H1 (cell line): ENCODE measurements around the gene ADARB2. TPM values are rescaled to one million over a fixed set of nuclear protein-coding genes. Genes with fewer than 3 reads are reported as not detected.

Experiments
- CTCF ChIA-PET: fragments of 300-600 bp; sonication (Branson Sonifier 250); formaldehyde crosslinking; loops from one replicate; lab custom pipeline; 2021; ENCODE audit not compliant: partially characterized antibody; lab: Charles Lee
- POLR2A ChIA-PET: fragments of 300-600 bp; sonication (Branson Sonifier 250); formaldehyde crosslinking; loops from one replicate; lab custom pipeline; 2021; ENCODE audit warnings: inconsistent platforms; ENCODE audit not compliant: partially characterized antibody; lab: Charles Lee
- DNase-seq, 2 experiments: peaks; one replicate each; pipeline versions ENCODE4 v3.0.0 to v3.0.0-alpha.2; 2010 to 2022; ENCODE audit warnings: low spot score in 2 of 2, low read depth in 1 of 2, mixed read lengths in 1 of 2
- FAIRE-seq: peaks from 2 replicates; lab custom pipeline; 2011; peaks lifted over from hg19 to GRCh38; lab: Jason Lieb, UNC
- H2AFZ ChIP-seq: 2 replicates; pipeline ENCODE4 v1.8.1; 2012; ENCODE audit warnings: low read length, inconsistent platforms
- H2AK5ac ChIP-seq: 2 replicates; pipeline ENCODE4 v1.6.1; 2013; ENCODE audit warnings: low read depth, low read length
- H2BK120ac ChIP-seq: replicated peaks from 2 replicates; pipeline ENCODE3; 2013; ENCODE audit warnings: low read depth, low read length, inconsistent platforms
- H2BK12ac ChIP-seq: 2 replicates; pipeline ENCODE4 v1.6.1; 2013; ENCODE audit warnings: low read depth, low read length
- H2BK15ac ChIP-seq: 2 replicates; pipeline ENCODE4 v1.6.1; 2013; ENCODE audit warnings: low read length
- H2BK20ac ChIP-seq: 2 replicates; pipeline ENCODE4 v1.6.1; 2013; ENCODE audit warnings: low read length
- H2BK5ac ChIP-seq: 2 replicates; pipeline ENCODE4 v1.6.1; 2013; ENCODE audit warnings: low read depth, low read length
- H3K14ac ChIP-seq: 2 replicates; pipeline ENCODE4 v1.6.1; 2013; ENCODE audit warnings: inconsistent platforms; ENCODE audit not compliant: insufficient read length
- H3K18ac ChIP-seq: 2 replicates; pipeline ENCODE4 v1.6.1; 2013; ENCODE audit warnings: low read length; ENCODE audit errors: extremely low read depth
- H3K23ac ChIP-seq: 2 replicates; pipeline ENCODE4 v1.6.1; 2013; ENCODE audit warnings: inconsistent platforms; ENCODE audit not compliant: insufficient read length
- H3K23me2 ChIP-seq: 2 replicates; pipeline ENCODE4 v1.6.1; 2013; ENCODE audit warnings: low read depth, low read length
- H3K27ac ChIP-seq: 2 replicates; pipeline ENCODE4 v1.6.1; 2011; ENCODE audit warnings: low read depth, low read length, inconsistent platforms
- H3K27me3 ChIP-seq, 4 experiments: replicated peaks in 1 of 4; 1 replicate in 1 of 4; 2 replicates in 3 of 4; pipeline versions ENCODE4 v1.6.1 to v1.8.1; 2011 to 2013; ENCODE audit warnings: low read length in 3 of 4, mild to moderate bottlenecking in 3 of 4, inconsistent platforms in 2 of 4, mixed read lengths in 2 of 4, moderate library complexity in 1 of 4; ENCODE audit not compliant: control insufficient read depth in 3 of 4, insufficient read depth in 3 of 4; ENCODE audit errors: extremely low read depth in 1 of 4
- H3K36me3 ChIP-seq, 4 experiments: 2 replicates each; pipeline versions ENCODE4 v1.6.1 to v1.8.1; 2011 to 2013; ENCODE audit warnings: mild to moderate bottlenecking in 4 of 4, low read length in 3 of 4, moderate library complexity in 2 of 4, control low read depth in 1 of 4, inconsistent platforms in 1 of 4; ENCODE audit not compliant: insufficient read depth in 4 of 4, control insufficient read depth in 2 of 4
- H3K4ac ChIP-seq: replicated peaks from 2 replicates; pipeline ENCODE3; 2013; ENCODE audit warnings: low read length, low read depth, mixed read lengths, inconsistent platforms; ENCODE audit not compliant: insufficient read length
- H3K4me1 ChIP-seq, 4 experiments: replicated peaks in 1 of 4; 1 replicate in 1 of 4; 2 replicates in 3 of 4; pipeline versions ENCODE4 v1.6.1 to v1.8.1; 2011 to 2013; ENCODE audit warnings: low read length in 3 of 4, inconsistent platforms in 2 of 4, mixed read lengths in 1 of 4; ENCODE audit not compliant: insufficient read depth in 4 of 4, control insufficient read depth in 3 of 4
- H3K4me2 ChIP-seq, 2 experiments: 2 replicates each; pipeline versions ENCODE4 v1.6.1 to v1.8.1; 2011 to 2013; ENCODE audit warnings: low read depth in 2 of 2, low read length in 2 of 2, control low read depth in 1 of 2, inconsistent platforms in 1 of 2, mild to moderate bottlenecking in 1 of 2; ENCODE audit not compliant: insufficient read depth in 1 of 2
- H3K4me3 ChIP-seq, 4 experiments: fragments of 200-600, 300-600 bp in 1 of 4; sonication (generic), shearing (Covaris generic), sonication (Bioruptor Twin) in 1 of 4; 2 replicates each; pipeline versions ENCODE4 v1.5.1 to v1.8.1; 2011 to 2016; ENCODE audit warnings: low read length in 4 of 4, low read depth in 3 of 4, control low read depth in 2 of 4, inconsistent platforms in 2 of 4, mild to moderate bottlenecking in 2 of 4, mixed read lengths in 1 of 4, moderate library complexity in 1 of 4; ENCODE audit not compliant: insufficient read depth in 2 of 4; ENCODE audit errors: extremely low read depth in 1 of 4
- H3K56ac ChIP-seq: replicated peaks from 2 replicates; pipeline ENCODE3; 2013; ENCODE audit warnings: low read depth, mild to moderate bottlenecking, mixed read lengths, low read length, inconsistent platforms; ENCODE audit not compliant: insufficient read length
- H3K79me1 ChIP-seq: 2 replicates; pipeline ENCODE4 v1.6.1; 2013; ENCODE audit warnings: low read depth, low read length, control low read depth
- H3K79me2 ChIP-seq, 2 experiments: 2 replicates each; pipeline versions ENCODE4 v1.6.1 to v1.8.1; 2012 to 2013; ENCODE audit warnings: low read length in 2 of 2, mild to moderate bottlenecking in 2 of 2, inconsistent platforms in 1 of 2; ENCODE audit not compliant: insufficient read depth in 2 of 2, control insufficient read depth in 1 of 2
- H3K9ac ChIP-seq, 4 experiments: replicated peaks in 1 of 4; 1 replicate in 1 of 4; 2 replicates in 3 of 4; pipeline versions ENCODE4 v1.6.1 to v1.8.1; 2011 to 2013; ENCODE audit warnings: low read depth in 3 of 4, low read length in 3 of 4, control low read depth in 2 of 4, mild to moderate bottlenecking in 2 of 4, moderate library complexity in 2 of 4, inconsistent platforms in 1 of 4; ENCODE audit errors: extremely low read depth in 1 of 4
- H3K9me3 ChIP-seq, 2 experiments: 2 replicates each; pipeline versions ENCODE4 v1.6.1 to v1.8.1; 2012 to 2013; ENCODE audit warnings: mild to moderate bottlenecking in 2 of 2, moderate library complexity in 2 of 2, control low read depth in 1 of 2, inconsistent platforms in 1 of 2, low read depth in 1 of 2, low read length in 1 of 2, mixed read lengths in 1 of 2; ENCODE audit not compliant: insufficient read depth in 2 of 2
- H4K20me1 ChIP-seq, 2 experiments: replicated peaks in 1 of 2; 2 replicates each; pipeline versions ENCODE3 to v1.8.1; 2011 to 2013; ENCODE audit warnings: inconsistent platforms in 2 of 2, low read length in 2 of 2, mild to moderate bottlenecking in 1 of 2; ENCODE audit not compliant: insufficient read depth in 2 of 2, control insufficient read depth in 1 of 2
- H4K5ac ChIP-seq: 2 replicates; pipeline ENCODE4 v1.6.1; 2013; ENCODE audit warnings: low read length, low read depth, mixed read lengths, inconsistent platforms; ENCODE audit not compliant: insufficient read length
- H4K8ac ChIP-seq: 2 replicates; pipeline ENCODE4 v1.8.0; 2013; ENCODE audit warnings: mild to moderate bottlenecking, moderate library complexity, low read length, inconsistent platforms; ENCODE audit not compliant: insufficient read depth; ENCODE audit errors: extremely low read depth
- H4K91ac ChIP-seq: replicated peaks from 2 replicates; pipeline ENCODE3; 2013; ENCODE audit warnings: low read length, mixed read lengths, inconsistent platforms; ENCODE audit not compliant: insufficient read length
- ATF3 ChIP-seq: IDR thresholded peaks from 2 replicates; pipeline ENCODE4 v1.6.1; 2011; ENCODE audit warnings: low read depth, mild to moderate bottlenecking, low read length; ENCODE audit not compliant: insufficient read depth
- CBX5 ChIP-seq: fragments of 300-800, 300-1000 bp; sonication (generic); IDR thresholded peaks from 2 replicates; pipeline ENCODE4 v1.7.1; 2016; ENCODE audit warnings: antibody characterized with exemption, low read length, low read depth
- CBX8 ChIP-seq: fragments of 300-800, 300-1000 bp; sonication (generic); IDR thresholded peaks from 2 replicates; pipeline ENCODE4 v1.7.1; 2016; ENCODE audit warnings: low read depth, low read length, borderline replicate concordance
- CHD1 ChIP-seq: IDR thresholded peaks from 2 replicates; pipeline ENCODE4 v1.6.1; 2012; ENCODE audit warnings: low read depth, low read length, improper control_type of control experiment
- GABPA ChIP-seq: IDR thresholded peaks from 2 replicates; pipeline ENCODE4 v1.6.1; 2011; ENCODE audit warnings: mild to moderate bottlenecking, low read length, moderate library complexity, borderline replicate concordance; ENCODE audit not compliant: insufficient read depth
- GTF2F1 ChIP-seq: IDR thresholded peaks from 2 replicates; pipeline ENCODE4 v1.6.1; 2012; ENCODE audit warnings: low read depth, low read length, improper control_type of control experiment, borderline replicate concordance
- MAX ChIP-seq: IDR thresholded peaks from 2 replicates; pipeline ENCODE4 v1.6.1; 2012; ENCODE audit warnings: inconsistent platforms
- NANOG ChIP-seq: IDR thresholded peaks from 2 replicates; pipeline ENCODE4 v1.6.1; 2011; ENCODE audit warnings: low read length, low read depth, mild to moderate bottlenecking, inconsistent platforms; ENCODE audit not compliant: insufficient read depth, poor library complexity, severe bottlenecking
- POU5F1 ChIP-seq: IDR thresholded peaks from 2 replicates; pipeline ENCODE4 v1.6.1; 2011; ENCODE audit warnings: low read depth, mild to moderate bottlenecking, low read length, moderate library complexity
- SIN3A ChIP-seq, 2 experiments: IDR thresholded peaks in 1 of 2; conservative IDR thresholded peaks in 1 of 2; 2 replicates each; pipeline ENCODE4 v1.6.1; 2011 to 2012; ENCODE audit warnings: low read length in 2 of 2, improper control_type of control experiment in 1 of 2, low read depth in 1 of 2, mild to moderate bottlenecking in 1 of 2
- SP2 ChIP-seq: IDR thresholded peaks from 2 replicates; pipeline ENCODE4 v1.6.1; 2012; ENCODE audit warnings: mild to moderate bottlenecking, low read length, inconsistent platforms
- SRF ChIP-seq: IDR thresholded peaks from 2 replicates; pipeline ENCODE4 v1.6.1; 2011; ENCODE audit warnings: mild to moderate bottlenecking, low read depth, low read length, moderate library complexity
- SUZ12 ChIP-seq: fragments of 200-600 bp; sonication (generic); IDR thresholded peaks from 2 replicates; pipeline ENCODE4 v1.6.1; 2012; ENCODE audit warnings: mild to moderate bottlenecking, inconsistent platforms, low read length, moderate library complexity, mixed read lengths
- TEAD4 ChIP-seq: IDR thresholded peaks from 2 replicates; pipeline ENCODE4 v1.6.1; 2012; ENCODE audit warnings: low read depth, low read length, inconsistent platforms, mixed read lengths
- WGBS, 2 experiments: shearing (Covaris generic) in 1 of 2; methylation state at CpG; one replicate each; pipeline versions ENCODE4 v1.1.6 to v1.1.7; 2013 to 2015; ENCODE audit warnings: low lambda C conversion rate in 2 of 2, mixed read lengths in 2 of 2, inconsistent platforms in 1 of 2, low coverage in 1 of 2, missing lambda C conversion rate in 1 of 2; ENCODE audit not compliant: insufficient replicate concordance in 2 of 2, insufficient coverage in 1 of 2, insufficient read length in 1 of 2; ENCODE audit errors: extremely low coverage in 1 of 2, missing lambda C conversion rate in 1 of 2; 5-methylcytosine and 5-hydroxymethylcytosine counted together
- polyA plus RNA-seq, 7 experiments: library from polyadenylated mRNA; depleted of rRNA in 3 of 7; stranded (reverse) in 5 of 7; unstranded in 2 of 7; fragments of >200 nt in 5 of 7; fragments of 200-250 nt in 2 of 7; gene quantifications; 1 replicate in 5 of 7; 2 replicates in 1 of 7; 4 replicates in 1 of 7; pipeline versions ENCODE4 v1.2.1 to v1.2.3, GENCODE V29; 2011 to 2013; ENCODE audit warnings: missing spikeins in 2 of 7, mixed read lengths in 2 of 7
- total RNA-seq: library from RNA; stranded (reverse); fragmentation: NEBNext Ultra II Directional; extraction: Animal tissue kit (Norgen Biotek cat#: 25700); gene quantifications from 2 replicates; pipeline ENCODE4 v1.2.1, GENCODE V29; 2021

Gene ADARB2
- total and polyA plus RNA-seq, 2 of the 8 experiments (the other 6 are each of a cell fraction or from before 2014, with no cell fraction given), result 2.2 to 2.8 TPM

- ChIA-PET POLR2A (no interaction called here), CTCF (interaction anchor here (1.2 to 1.4 kb wide), 3 partner anchors 26 to 118 kb away, joined by 3 read pairs; no protein-coding TSS in a partner anchor)
- H3K79me1 ChIP-seq, result no peaks in the 10 kb centered on the region
- no peak overlapping the region for H2BK15ac ChIP-seq
- no peaks in the 10 kb centered on the region for H3K79me2 ChIP-seq
- H2BK20ac ChIP-seq, result no peak overlapping the region
- no peak overlapping the region for H3K27ac ChIP-seq
- no peak overlapping the region for H3K14ac ChIP-seq
- no peaks in the 10 kb centered on the region for H4K20me1 ChIP-seq
- H3K18ac ChIP-seq, result no peak overlapping the region
- no peak overlapping the region for H3K9ac ChIP-seq
- no peak overlapping the region for H2AFZ ChIP-seq
- DNase-seq (no peak), FAIRE-seq (no peak)
- H2BK5ac ChIP-seq, result no peak overlapping the region
- H3K9me3 ChIP-seq, result no peaks in the 10 kb centered on the region
- no peak overlapping the region for H4K91ac ChIP-seq
- H3K4me2 ChIP-seq, result no peak overlapping the region
- H4K8ac ChIP-seq, result no peak overlapping the region
- H3K4me3 ChIP-seq, result no peak overlapping the region
- H3K56ac ChIP-seq, result no peak overlapping the region
- H4K5ac ChIP-seq, result no peak overlapping the region
- H3K4me1 ChIP-seq, result no peaks in the 10 kb centered on the region; a peak in 1 of 7 replicates
- H3K23ac ChIP-seq, result no peak overlapping the region
- 92% methylated on average over 14 of the region's 14 CpGs; no CpG with 5 or more reads in 1 of the 2 experiments for WGBS, 2 experiments
- peaks cover 0 to 2% (median 0%) of the 10 kb centered on the region in 4 experiments; a peak in 2 of 7 replicates for H3K27me3 ChIP-seq
- no peak overlapping the region for H2BK12ac ChIP-seq
- no peaks in the 10 kb centered on the region for H3K23me2 ChIP-seq
- H2AK5ac ChIP-seq, result no peak overlapping the region
- H3K36me3 ChIP-seq, result no peaks in the 10 kb centered on the region
- no peak overlapping the region for H3K4ac ChIP-seq
- no peak overlapping the region for H2BK120ac ChIP-seq
- no peak for TF ChIP-seq GTF2F1
- TF ChIP-seq MAX, result no peak
- TF ChIP-seq TEAD4, result no peak
- no peak for TF ChIP-seq SIN3A (conservative IDR thresholded peaks at IDR 0.05 in 1 of 2, IDR thresholded peaks at IDR 0.05 in 1 of 2; ENCODE audit: low read depth in 1 of 2, low read length in 2 of 2)
- no peak for TF ChIP-seq SRF
- TF ChIP-seq POU5F1, result no peak
- TF ChIP-seq SP2, result no peak
- no peak for TF ChIP-seq ATF3
- no peak for TF ChIP-seq GABPA
- no peak for TF ChIP-seq SUZ12
- no peak for TF ChIP-seq CBX5
- no peak for TF ChIP-seq CBX8
- no peak for TF ChIP-seq CHD1
- no peak for TF ChIP-seq NANOG
Measured at GRCh38 chr10:1513221-1513620, 224.1 kb downstream of the ADARB2 start.
